Measurements from ENCODE around the gene ENDOU. TPM values are rescaled to one million over a fixed set of nuclear protein-coding genes. Genes with fewer than 3 reads are reported as not detected.

Gene ENDOU
- total RNA-seq, 1 donor from 2014 or later = 20.8 TPM

GRCh38 chr12:47744005-47744651, 18.8 kb upstream of the ENDOU start:
- no peak for DNase-seq

GRCh38 chr12:47743311-47743860, 18.1 kb upstream of the ENDOU start:
- no peak for DNase-seq

- no peak for DNase-seq
Observed at GRCh38 chr12:47742253-47742825, 17.0 kb upstream of the ENDOU start.

- DNase-seq = peak; percentile 23
Observed at GRCh38 chr12:47741340-47741703, 16.0 kb upstream of the ENDOU start.

GRCh38 chr12:47740606-47741339, 15.5 kb upstream of the ENDOU start:
- no peak for DNase-seq

- DNase-seq = no peak
Observed at GRCh38 chr12:47739979-47740378, 14.7 kb upstream of the ENDOU start.

- DNase-seq = no peak
Observed at GRCh38 chr12:47739297-47739696, 14.0 kb upstream of the ENDOU start.

- DNase-seq = no peak
Observed at GRCh38 chr12:47737936-47738594, 12.8 kb upstream of the ENDOU start.

GRCh38 chr12:47736877-47737676, 11.8 kb upstream of the ENDOU start:
- DNase-seq = no peak

- DNase-seq = no peak
Observed at GRCh38 chr12:47736216-47736615, 10.9 kb upstream of the ENDOU start.

GRCh38 chr12:47735649-47736048, 10.4 kb upstream of the ENDOU start:
- DNase-seq = no peak

GRCh38 chr12:47734725-47735480, 9.6 kb upstream of the ENDOU start:
- DNase-seq = no peak

GRCh38 chr12:47733142-47733541, 7.9 kb upstream of the ENDOU start:
- DNase-seq = no peak

- no peak for DNase-seq
Observed at GRCh38 chr12:47732504-47732903, 7.2 kb upstream of the ENDOU start.

GRCh38 chr12:47731723-47732122, 6.4 kb upstream of the ENDOU start:
- DNase-seq = no peak

GRCh38 chr12:47730341-47730744, 5.1 kb upstream of the ENDOU start:
- no peak for DNase-seq

- no peak for DNase-seq
Observed at GRCh38 chr12:47729233-47729632, 3.9 kb upstream of the ENDOU start.

- peak; percentile 26 for DNase-seq
Observed at GRCh38 chr12:47725893-47726292, 603 bp upstream of the ENDOU start.

GRCh38 chr12:47722941-47723631, 2.2 kb downstream of the ENDOU start:
- no peak for DNase-seq

GRCh38 chr12:47722136-47722834, 3.0 kb downstream of the ENDOU start:
- no peak for DNase-seq
